Measurements from ENCODE around the gene SH2D4B. TPM values are rescaled to one million over a fixed set of nuclear protein-coding genes. Genes with fewer than 3 reads are reported as not detected.
A peak's percentile ranks its signal among the peaks of the same experiment; 100 is the strongest.

The SH2D4B gene
- total and polyA plus RNA-seq, 2 of the 13 experiments (the other 11 are each of a cell fraction or from before 2014, with no cell fraction given) = not detected

DNA sequence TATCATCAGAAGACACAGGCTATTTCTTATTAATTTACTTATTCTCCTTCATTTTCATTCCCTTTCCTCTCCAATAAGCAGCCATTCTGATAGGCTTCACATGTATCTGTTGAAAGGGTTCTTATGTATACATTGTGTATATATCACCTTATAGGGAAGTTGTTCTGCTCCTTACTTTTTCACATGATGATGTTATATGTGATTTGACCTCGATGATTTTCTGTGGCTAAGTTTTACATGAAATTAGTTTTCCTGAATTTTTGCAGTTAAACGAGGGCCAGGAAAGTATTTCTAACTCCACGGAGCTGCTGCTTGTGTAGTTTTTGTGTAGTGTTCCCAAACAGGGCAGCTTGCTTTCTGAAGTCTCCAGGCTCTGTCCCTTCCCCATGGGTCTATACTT is 84.5 kb downstream of the SH2D4B start:
- 0% methylated on average over 3 of the region's 3 CpGs for WGBS (ENCODE audit: low lambda C conversion rate)
- FAIRE-seq = no peak
- Histone ChIP-seq H3K9ac (ENCODE audit: insufficient read depth, low read depth, low read length) (no peak overlapping the region), H3K4me2 (ENCODE audit: low read depth, low read length) (no peak overlapping the region), H2AFZ (ENCODE audit: low read length) (no peak overlapping the region), H4K20me1 (ENCODE audit: insufficient read depth, low read length) (no peaks in the 10 kb centered on the region), H3K79me2 (ENCODE audit: insufficient read depth, low read length) (no peaks in the 10 kb centered on the region), H3K36me3 (replicated peaks in 1 of 2; ENCODE audit: control insufficient read depth in 1 of 2, insufficient read depth in 2 of 2, low read length in 2 of 2) (no peaks in the 10 kb centered on the region), H3K27ac (ENCODE audit: extremely low read length, insufficient read depth, low read length) (no peak overlapping the region), H3K4me3 (replicated peaks in 1 of 3; ENCODE audit: insufficient read depth in 1 of 3, low read depth in 2 of 3, low read length in 3 of 3) (no peak overlapping the region), H3K9me3 (ENCODE audit: low read length) (no peaks in the 10 kb centered on the region), H3K4me1 (ENCODE audit: insufficient read depth, low read length) (0 out of 2 replicates have a peak, but pooled peaks cover 6% of the 10 kb centered on the region), H3K27me3 (ENCODE audit: control insufficient read depth in 1 of 2, insufficient read depth in 2 of 2, low read length in 2 of 2) (peaks cover 0 to 5% of the 10 kb centered on the region in 2 experiments; a peak in 1 of 5 replicates)
- in situ Hi-C loops (cut with HindIII; ENCODE audit: extremely low pct_ligation_motif_present, low pct_unique_long_range_greater_than_20kb) (no loop called here), intact Hi-C loops (cut with micrococcal nuclease; ENCODE audit: unreplicated experiment) (no loop called here)
- TF ChIP-seq XBP1 (CRISPR knock-in tag; IDR thresholded peaks at IDR 0.05) (no peak), ATF7 (IDR thresholded peaks at IDR 0.05) (peak; percentile 52), ATF7 (CRISPR knock-in tag; IDR thresholded peaks at IDR 0.05) (no peak), GABPA (IDR thresholded peaks at IDR 0.05; ENCODE audit: low read depth, low read length) (no peak), GABPA (CRISPR knock-in tag; IDR thresholded peaks at IDR 0.05; ENCODE audit: low read depth) (no peak)
- TF ChIP-seq, protein P1, sequence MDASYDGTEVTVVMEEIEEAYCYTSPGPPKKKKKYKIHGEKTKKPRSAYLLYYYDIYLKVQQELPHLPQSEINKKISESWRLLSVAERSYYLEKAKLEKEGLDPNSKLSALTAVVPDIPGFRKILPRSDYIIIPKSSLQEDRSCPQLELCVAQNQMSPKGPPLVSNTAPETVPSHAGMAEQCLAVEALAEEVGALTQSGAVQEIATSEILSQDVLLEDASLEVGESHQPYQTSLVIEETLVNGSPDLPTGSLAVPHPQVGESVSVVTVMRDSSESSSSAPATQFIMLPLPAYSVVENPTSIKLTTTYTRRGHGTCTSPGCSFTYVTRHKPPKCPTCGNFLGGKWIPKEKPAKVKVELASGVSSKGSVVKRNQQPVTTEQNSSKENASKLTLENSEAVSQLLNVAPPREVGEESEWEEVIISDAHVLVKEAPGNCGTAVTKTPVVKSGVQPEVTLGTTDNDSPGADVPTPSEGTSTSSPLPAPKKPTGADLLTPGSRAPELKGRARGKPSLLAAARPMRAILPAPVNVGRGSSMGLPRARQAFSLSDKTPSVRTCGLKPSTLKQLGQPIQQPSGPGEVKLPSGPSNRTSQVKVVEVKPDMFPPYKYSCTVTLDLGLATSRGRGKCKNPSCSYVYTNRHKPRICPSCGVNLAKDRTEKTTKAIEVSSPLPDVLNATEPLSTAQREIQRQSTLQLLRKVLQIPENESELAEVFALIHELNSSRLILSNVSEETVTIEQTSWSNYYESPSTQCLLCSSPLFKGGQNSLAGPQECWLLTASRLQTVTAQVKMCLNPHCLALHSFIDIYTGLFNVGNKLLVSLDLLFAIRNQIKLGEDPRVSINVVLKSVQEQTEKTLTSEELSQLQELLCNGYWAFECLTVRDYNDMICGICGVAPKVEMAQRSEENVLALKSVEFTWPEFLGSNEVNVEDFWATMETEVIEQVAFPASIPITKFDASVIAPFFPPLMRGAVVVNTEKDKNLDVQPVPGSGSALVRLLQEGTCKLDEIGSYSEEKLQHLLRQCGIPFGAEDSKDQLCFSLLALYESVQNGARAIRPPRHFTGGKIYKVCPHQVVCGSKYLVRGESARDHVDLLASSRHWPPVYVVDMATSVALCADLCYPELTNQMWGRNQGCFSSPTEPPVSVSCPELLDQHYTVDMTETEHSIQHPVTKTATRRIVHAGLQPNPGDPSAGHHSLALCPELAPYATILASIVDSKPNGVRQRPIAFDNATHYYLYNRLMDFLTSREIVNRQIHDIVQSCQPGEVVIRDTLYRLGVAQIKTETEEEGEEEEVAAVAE (CRISPR knock-in tag; IDR thresholded peaks at IDR 0.05; ENCODE audit: borderline replicate concordance) = no peak
- no TSS peak for BruUV-seq (replicated peaks)
- ATAC-seq = no peak
- no peak for DNase-seq (ENCODE audit: low spot score)
- CTCF ChIA-PET (ENCODE audit: low intra/inter-chr PET ratio, low total read pairs) = no interaction called here
- POLR2A ChIA-PET = no interaction called here

Measured in HepG2 (cell line).